ENCODE measurements around the gene BRD1.

GRCh38 chr22:49803737-49804375 lies 23.8 kb downstream of the BRD1 start:
- TF ChIP-seq CTCF (IDR thresholded peaks at IDR 0.05; ENCODE audit: insufficient read depth, low read length): no peak
- no peak for TF ChIP-seq POLR2AphosphoS5 (IDR thresholded peaks at IDR 0.05; ENCODE audit: low read depth)
